ELR (cell line): ENCODE data around the gene CCDC91.
"Not testable (repeated sequence)": the region's sequence is repeated elsewhere in the genome, so short reads cannot be mapped to it uniquely, and the experiment has no call there.

Experiments
- DNase-seq: peaks from one replicate; pipeline ENCODE4 v3.0.0-alpha.2; 2015; ENCODE audit warnings: low read depth

CCDC91 gene

GRCh38 chr12:28290262-28290661, 100.0 kb downstream of the CCDC91 start:
- DNase-seq, result no peak

GRCh38 chr12:28292699-28293098, 102.4 kb downstream of the CCDC91 start:
- DNase-seq, result no peak

- DNase-seq, result no peak
Measured at GRCh38 chr12:28294300-28294699, 104.0 kb downstream of the CCDC91 start.

- DNase-seq, result no peak
Measured at GRCh38 chr12:28296287-28296686, 106.0 kb downstream of the CCDC91 start.

- DNase-seq, result no peak
Measured at GRCh38 chr12:28303192-28303591, 112.9 kb downstream of the CCDC91 start.

- no peak for DNase-seq
Measured at GRCh38 chr12:28306535-28306934, 116.3 kb downstream of the CCDC91 start.

- no peak for DNase-seq
Measured at GRCh38 chr12:28308891-28309290, 118.6 kb downstream of the CCDC91 start.

GRCh38 chr12:28313631-28314030, 123.4 kb downstream of the CCDC91 start:
- DNase-seq, result peak; percentile 63

GRCh38 chr12:28316049-28316448, 125.8 kb downstream of the CCDC91 start:
- DNase-seq, result no peak

- DNase-seq, result no peak
Measured at GRCh38 chr12:28318273-28318672, 128.0 kb downstream of the CCDC91 start.

- DNase-seq, result no peak
Measured at GRCh38 chr12:28320353-28320752, 130.1 kb downstream of the CCDC91 start.

GRCh38 chr12:28327722-28328121, 137.5 kb downstream of the CCDC91 start:
- DNase-seq, result no peak

- no peak for DNase-seq
Measured at GRCh38 chr12:28328967-28329366, 138.7 kb downstream of the CCDC91 start.

- DNase-seq, result not testable (repeated sequence)
Measured at GRCh38 chr12:28329727-28330126, 139.5 kb downstream of the CCDC91 start.

- DNase-seq, result not testable (repeated sequence)
Measured at GRCh38 chr12:28330232-28330631, 140.0 kb downstream of the CCDC91 start.

- DNase-seq, result no peak
Measured at GRCh38 chr12:28331130-28331529, 140.9 kb downstream of the CCDC91 start.

- no peak for DNase-seq
Measured at GRCh38 chr12:28340261-28341045, 150.2 kb downstream of the CCDC91 start.

GRCh38 chr12:28343713-28344112, 153.5 kb downstream of the CCDC91 start:
- DNase-seq, result no peak

GRCh38 chr12:28346567-28346966, 156.3 kb downstream of the CCDC91 start:
- DNase-seq, result no peak

- no peak for DNase-seq
Measured at GRCh38 chr12:28349196-28349595, 158.9 kb downstream of the CCDC91 start.

- DNase-seq, result no peak
Measured at GRCh38 chr12:28350502-28350901, 160.2 kb downstream of the CCDC91 start.

GRCh38 chr12:28351414-28351813, 161.2 kb downstream of the CCDC91 start:
- no peak for DNase-seq

GRCh38 chr12:28355161-28355560, 164.9 kb downstream of the CCDC91 start:
- DNase-seq, result no peak

GRCh38 chr12:28360253-28360652, 170.0 kb downstream of the CCDC91 start:
- DNase-seq, result no peak
